Muscle layer of colon (tissue), 2 donors: Measurements from ENCODE around the gene RPS15.

ENCODE experiments used
- H3K27ac ChIP-seq: one replicate; pipeline ENCODE4 v1.7.0; 2013; ENCODE audit warnings: low read depth, mild to moderate bottlenecking, low read length, moderate library complexity
- H3K27me3 ChIP-seq, 2 donors: one replicate each; pipeline ENCODE4 v1.7.0; 2013; ENCODE audit warnings: low read length in 2 of 2, mild to moderate bottlenecking in 2 of 2; ENCODE audit not compliant: insufficient read depth in 2 of 2, control insufficient read depth in 1 of 2
- H3K36me3 ChIP-seq: one replicate; pipeline ENCODE4 v1.7.0; 2013; ENCODE audit warnings: mild to moderate bottlenecking, low read length; ENCODE audit not compliant: insufficient read depth
- H3K4me1 ChIP-seq: one replicate; pipeline ENCODE4 v1.7.0; 2013; ENCODE audit warnings: mild to moderate bottlenecking, low read length; ENCODE audit not compliant: insufficient read depth
- H3K4me3 ChIP-seq, 2 donors: one replicate each; pipeline ENCODE4 v1.7.0; 2013; ENCODE audit warnings: low read length in 2 of 2, low read depth in 1 of 2, mild to moderate bottlenecking in 1 of 2, moderate library complexity in 1 of 2
- H3K9ac ChIP-seq: one replicate; pipeline ENCODE4 v1.7.0; 2013; ENCODE audit warnings: low read length
- H3K9me3 ChIP-seq: one replicate; pipeline ENCODE4 v1.7.0; 2013; ENCODE audit warnings: mild to moderate bottlenecking, low read length
- donor health status: abdominal sarcoma.
- donor health status: Adenocarcinoma of cecum.

Gene RPS15

GRCh38 chr19:1438035-1438932 lies at the start of gene RPS15:
RPS15 (plus strand) TSS chr19:1438396; CDS start chr19:1438426, 30 bp downstream.
- Histone ChIP-seq H3K27ac (peak within 1 kb of the TSS; percentile 91), H3K9me3 (no peaks in the 10 kb centered on the region), H3K27me3 (no peaks in the 10 kb centered on the region), H3K4me1 (peaks cover 13% of the 10 kb centered on the region), H3K4me3 (peak within 1 kb of the TSS; percentile 63 to 87), H3K9ac (peak within 1 kb of the TSS; percentile 50), H3K36me3 (peaks cover 32% of the 10 kb centered on the region)

GRCh38 chr19:1388637-1389026 lies 49.6 kb upstream of the RPS15 start:
- Histone ChIP-seq H3K9me3 (no peaks in the 10 kb centered on the region), H3K4me1 (peaks cover 19% of the 10 kb centered on the region), H3K27me3 (no peaks in the 10 kb centered on the region), H3K36me3 (peaks cover 49% of the 10 kb centered on the region), H3K4me3 (no peak overlapping the region), H3K9ac (no peak overlapping the region), H3K27ac (no peak overlapping the region)

- Histone ChIP-seq H3K4me1 (peaks cover 18% of the 10 kb centered on the region), H3K36me3 (peaks cover 51% of the 10 kb centered on the region), H3K27me3 (no peaks in the 10 kb centered on the region), H3K4me3 (no peak overlapping the region), H3K9ac (no peak overlapping the region), H3K9me3 (no peaks in the 10 kb centered on the region), H3K27ac (no peak overlapping the region)
Measured at GRCh38 chr19:1389033-1389940, 48.9 kb upstream of the RPS15 start.

GRCh38 chr19:1390890-1391423 lies 47.2 kb upstream of the RPS15 start:
- H3K36me3 ChIP-seq: peaks cover 48% of the 10 kb centered on the region
- no peaks in the 10 kb centered on the region for H3K27me3 ChIP-seq

GRCh38 chr19:1392407-1392806 lies 45.8 kb upstream of the RPS15 start:
- H3K4me3 ChIP-seq: no peak overlapping the region
- no peaks in the 10 kb centered on the region for H3K9me3 ChIP-seq
- H3K9ac ChIP-seq: no peak overlapping the region
- H3K36me3 ChIP-seq: peaks cover 46% of the 10 kb centered on the region
- no peaks in the 10 kb centered on the region for H3K4me1 ChIP-seq
- no peak overlapping the region for H3K27ac ChIP-seq
- no peaks in the 10 kb centered on the region for H3K27me3 ChIP-seq

More at GRCh38 chr19:1390890-1391423, 47.2 kb upstream of the RPS15 start:
- H3K27ac ChIP-seq: no peak overlapping the region
- H3K4me3 ChIP-seq: no peak overlapping the region
- H3K9ac ChIP-seq: no peak overlapping the region
- H3K4me1 ChIP-seq: peaks cover 2% of the 10 kb centered on the region
- H3K9me3 ChIP-seq: no peaks in the 10 kb centered on the region

- Histone ChIP-seq H3K27me3 (no peaks in the 10 kb centered on the region), H3K9ac (no peak overlapping the region), H3K27ac (no peak overlapping the region), H3K4me1 (no peaks in the 10 kb centered on the region), H3K9me3 (no peaks in the 10 kb centered on the region), H3K36me3 (peaks cover 44% of the 10 kb centered on the region), H3K4me3 (no peak overlapping the region)
Measured at GRCh38 chr19:1392939-1393530, 45.2 kb upstream of the RPS15 start.

- peaks cover 36% of the 10 kb centered on the region for H3K36me3 ChIP-seq
- no peaks in the 10 kb centered on the region for H3K9me3 ChIP-seq
- H3K27ac ChIP-seq: no peak overlapping the region
- H3K4me3 ChIP-seq: no peak overlapping the region
- no peaks in the 10 kb centered on the region for H3K4me1 ChIP-seq
- H3K27me3 ChIP-seq: no peaks in the 10 kb centered on the region
- no peak overlapping the region for H3K9ac ChIP-seq
Measured at GRCh38 chr19:1393841-1394240, 44.4 kb upstream of the RPS15 start.

- Histone ChIP-seq H3K9ac (no peak overlapping the region), H3K4me1 (no peaks in the 10 kb centered on the region), H3K9me3 (no peaks in the 10 kb centered on the region), H3K27me3 (no peaks in the 10 kb centered on the region), H3K36me3 (peaks cover 29% of the 10 kb centered on the region), H3K4me3 (no peak overlapping the region), H3K27ac (no peak overlapping the region)
Measured at GRCh38 chr19:1394252-1395193, 43.7 kb upstream of the RPS15 start.

- Histone ChIP-seq H3K9me3 (no peaks in the 10 kb centered on the region), H3K27me3 (no peaks in the 10 kb centered on the region), H3K4me1 (peaks cover 3% of the 10 kb centered on the region), H3K27ac (no peak overlapping the region), H3K9ac (no peak overlapping the region), H3K4me3 (no peak overlapping the region), H3K36me3 (peaks cover 24% of the 10 kb centered on the region)
Measured at GRCh38 chr19:1395194-1396018, 42.8 kb upstream of the RPS15 start.
